GM12892 (cell line): Measurements from ENCODE around the gene CCDC141.

Source experiments
- POLR2A ChIP-seq: IDR thresholded peaks from 2 replicates; pipeline ENCODE4 v1.6.1; 2011; ENCODE audit warnings: low read depth, low read length, control low read depth
- POLR2AphosphoS5 ChIP-seq: IDR thresholded peaks from 2 replicates; pipeline ENCODE4 v1.6.1; 2011; ENCODE audit warnings: low read depth, low read length, control low read depth

GRCh38 chr2:178846458-178846802 is 203.5 kb downstream of the CCDC141 start:
- no peak for TF ChIP-seq POLR2AphosphoS5
- no peak for TF ChIP-seq POLR2A
